Gastroesophageal sphincter (tissue), 4 donors: ENCODE data around the gene NLE1. TPM values are rescaled to one million over a fixed set of nuclear protein-coding genes. Genes with fewer than 3 reads are reported as not detected.
A peak's percentile ranks its signal among the peaks of the same experiment; 100 is the strongest.

Source experiments
- ATAC-seq: fragments of 150-250 bp; one replicate; pipeline ENCODE4 v1.9.1; 2016; ENCODE audit warnings: mild to moderate bottlenecking, moderate library complexity
- H3K27ac ChIP-seq, 4 donors: fragments of 200-600 bp; sonication (generic) in 3 of 4; 1 replicate in 3 of 4; 2 replicates in 1 of 4; pipeline ENCODE4 v1.5.1; 2016 to 2019
- H3K27me3 ChIP-seq: fragments of 200-600 bp; sonication (generic); one replicate; pipeline ENCODE4 v1.5.1; 2019
- H3K36me3 ChIP-seq, 2 donors: fragments of 200-600 bp; sonication (generic); one replicate each; pipeline ENCODE4 v1.5.1; 2019; ENCODE audit warnings: control low read depth in 1 of 2
- H3K4me1 ChIP-seq, 3 donors: fragments of 200-600 bp; sonication (generic); 1 replicate in 2 of 3; 2 replicates in 1 of 3; pipeline ENCODE4 v1.5.1; 2016 to 2019; ENCODE audit warnings: control low read depth in 2 of 3
- H3K4me3 ChIP-seq, 2 donors: fragments of 200-600 bp; sonication (generic); one replicate each; pipeline ENCODE4 v1.5.1; 2019; ENCODE audit warnings: mild to moderate bottlenecking in 1 of 2, moderate library complexity in 1 of 2
- H3K9me3 ChIP-seq, 3 donors: fragments of 200-600 bp; sonication (generic); one replicate each; pipeline ENCODE4 v1.5.1; 2017 to 2019; ENCODE audit warnings: control low read depth in 2 of 3
- CTCF ChIP-seq, 4 experiments: fragments of 200-600 bp in 2 of 4; fragments of 450-650 bp in 2 of 4; sonication (generic) in 1 of 4; IDR thresholded peaks; one replicate each; pipeline ENCODE4 v1.5.1; 2017 to 2019; ENCODE audit warnings: antibody characterized with exemption in 4 of 4, mild to moderate bottlenecking in 2 of 4, moderate library complexity in 2 of 4
- EP300 ChIP-seq: sonication (generic); formaldehyde crosslinking; IDR thresholded peaks from one replicate; pipeline ENCODE4 v1.6.1; 2017; ENCODE audit warnings: antibody characterized with exemption, mild to moderate bottlenecking
- POLR2A ChIP-seq, 2 donors: fragments of 450-650 bp; IDR thresholded peaks; one replicate each; pipeline ENCODE4 v1.6.1; 2017; ENCODE audit warnings: antibody characterized with exemption in 2 of 2, mild to moderate bottlenecking in 2 of 2, moderate library complexity in 1 of 2
- POLR2AphosphoS5 ChIP-seq: sonication (generic); formaldehyde crosslinking; IDR thresholded peaks from one replicate; pipeline ENCODE4 v1.6.1; 2017; ENCODE audit warnings: antibody characterized with exemption
- WGBS, 2 donors: methylation state at CpG; one replicate each; pipeline ENCODE4 v1.1.5; 2018; ENCODE audit warnings: low coverage in 1 of 2; 5-methylcytosine and 5-hydroxymethylcytosine counted together
- total RNA-seq, 4 donors: library from RNA; depleted of rRNA; stranded (reverse); fragments of >200 nt; gene quantifications; one replicate each; pipeline ENCODE4 v1.1.0, GENCODE V29; 2016

The NLE1 gene
- 10 to 100 TPM in 2 of 4 donors, 1 to 10 TPM in 2; 7.6 to 12.3 (median 9.3) TPM for total RNA-seq

GRCh38 chr17:35141681-35142466, at the start of gene NLE1:
TSS of gene NLE1 (minus strand) at chr17:35142303. CDS start at chr17:35142275, 28 bp downstream.
- peak; percentile 87 for ATAC-seq
- peaks cover 0 to 22% (median 3%) of the 10 kb centered on the region in 3 donors for H3K4me1 ChIP-seq
- no peaks in the 10 kb centered on the region for H3K9me3 ChIP-seq
- H3K27me3 ChIP-seq: no peaks in the 10 kb centered on the region
- WGBS, 2 donors: 0 to 4% methylated on average over 1 to 6 of the region's 65 CpGs
- TF ChIP-seq POLR2AphosphoS5: peak; percentile 60
- no peak for TF ChIP-seq EP300
- peak in 1 of 2 donors; percentile 16 for TF ChIP-seq POLR2A (IDR thresholded peaks at IDR 0.05)
- peak in 3 of 4 experiments; percentile 87 to 99 (median 88) for TF ChIP-seq CTCF (IDR thresholded peaks at IDR 0.05)
- H3K27ac ChIP-seq: peak within 1 kb of the TSS in 2 of 4 donors; percentile 27 to 69
- peaks cover 0 to 31% of the 10 kb centered on the region in 2 donors for H3K36me3 ChIP-seq
- peak within 1 kb of the TSS; percentile 85 to 92 for H3K4me3 ChIP-seq

GRCh38 chr17:35191001-35191695, 49.0 kb upstream of the NLE1 start:
- ATAC-seq: no peak
- no peaks in the 10 kb centered on the region for H3K36me3 ChIP-seq
- no peak for TF ChIP-seq CTCF (IDR thresholded peaks at IDR 0.05)
- TF ChIP-seq POLR2AphosphoS5: no peak
- no peak for TF ChIP-seq POLR2A (IDR thresholded peaks at IDR 0.05)
- no peak for TF ChIP-seq EP300
- H3K27me3 ChIP-seq: peaks cover 7% of the 10 kb centered on the region
- no peaks in the 10 kb centered on the region for H3K9me3 ChIP-seq
- H3K4me3 ChIP-seq: no peak overlapping the region
- no peaks in the 10 kb centered on the region for H3K4me1 ChIP-seq
- H3K27ac ChIP-seq: no peak overlapping the region
- WGBS, 2 donors: 57 to 72% methylated on average over 10 to 11 of the region's 11 CpGs

GRCh38 chr17:35189291-35189690, 47.2 kb upstream of the NLE1 start:
- H3K27ac ChIP-seq: no peak overlapping the region
- no peak for TF ChIP-seq CTCF (IDR thresholded peaks at IDR 0.05)
- no peaks in the 10 kb centered on the region for H3K9me3 ChIP-seq
- H3K4me3 ChIP-seq: no peak overlapping the region
- no peaks in the 10 kb centered on the region for H3K27me3 ChIP-seq
- ATAC-seq: no peak
- no peaks in the 10 kb centered on the region for H3K36me3 ChIP-seq
- no peaks in the 10 kb centered on the region for H3K4me1 ChIP-seq
- 64 to 84% methylated on average over 3 of the region's 3 CpGs for WGBS, 2 donors

- WGBS, 2 donors: 26 to 53% methylated on average over 2 of the region's 2 CpGs
- TF ChIP-seq CTCF (IDR thresholded peaks at IDR 0.05) (no peak), POLR2A (IDR thresholded peaks at IDR 0.05) (no peak), EP300 (no peak), POLR2AphosphoS5 (no peak)
- Histone ChIP-seq H3K36me3 (no peaks in the 10 kb centered on the region), H3K4me3 (no peak overlapping the region), H3K9me3 (no peaks in the 10 kb centered on the region), H3K27me3 (peaks cover 4% of the 10 kb centered on the region), H3K27ac (no peak overlapping the region), H3K4me1 (no peaks in the 10 kb centered on the region)
- ATAC-seq: no peak
Measured at GRCh38 chr17:35188111-35188510, 46.0 kb upstream of the NLE1 start.
